ENCODE results near the gene PDPK1. TPM values are rescaled to one million over a fixed set of nuclear protein-coding genes. Genes with fewer than 3 reads are reported as not detected.

The PDPK1 gene
- total RNA-seq, 1 experiment from 2014 or later: 69.8 TPM

DNA sequence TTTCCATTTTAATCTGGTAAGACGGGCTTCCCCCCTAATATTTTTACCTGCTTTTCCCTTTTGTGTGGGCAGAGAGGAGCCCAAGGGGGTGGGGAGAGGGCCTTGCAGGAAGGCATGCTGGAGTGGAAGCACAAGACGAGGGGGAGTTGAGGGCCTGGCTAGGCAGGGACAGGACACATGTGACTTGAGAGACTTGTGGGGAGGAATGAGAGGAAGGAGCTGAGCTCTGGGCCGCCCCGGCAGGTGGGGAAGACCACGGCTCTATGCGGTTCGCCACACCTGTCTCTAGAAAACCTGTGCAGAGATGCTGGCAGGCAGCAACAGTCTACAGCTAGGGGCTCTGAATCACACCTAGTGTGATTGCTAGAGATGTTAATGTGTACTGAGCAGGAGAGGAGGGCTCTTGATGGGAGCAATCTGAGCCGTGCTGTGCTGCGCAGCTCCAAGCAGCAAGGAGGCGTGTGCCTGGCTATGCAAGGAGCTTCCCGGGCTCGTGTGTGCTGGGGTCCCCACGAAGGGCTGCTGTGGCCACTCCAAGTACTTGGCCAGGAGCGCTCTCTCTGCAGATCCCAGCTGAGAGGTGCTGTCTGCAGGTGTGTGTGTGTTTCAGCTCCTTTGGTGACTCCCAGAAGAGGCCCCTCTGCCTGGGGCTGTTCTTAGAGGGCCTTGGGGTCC lies 50.2 kb downstream of the PDPK1 start:
- Mint-ChIP-seq H3K9me3 (ENCODE audit: unreplicated experiment) (no peaks in the 10 kb centered on the region), H3K27ac (ENCODE audit: unreplicated experiment) (no peak overlapping the region), H3K36me3 (ENCODE audit: insufficient read depth, unreplicated experiment) (peaks cover 45% of the 10 kb centered on the region), H3K4me1 (ENCODE audit: low read depth, unreplicated experiment) (no peaks in the 10 kb centered on the region), H3K27me3 (ENCODE audit: insufficient read depth, unreplicated experiment) (no peaks in the 10 kb centered on the region), H3K4me3 (ENCODE audit: unreplicated experiment) (no peak overlapping the region)
- POLR2A ChIA-PET: no interaction called here
- CTCF ChIA-PET: no interaction called here
- no TSS peak for BruUV-seq (replicated peaks)
- Histone ChIP-seq H3K4me3 (ENCODE audit: low read depth, low read length) (no peak overlapping the region), H3K27me3 (replicated peaks; ENCODE audit: control insufficient read depth, insufficient read depth, low read length) (no peaks in the 10 kb centered on the region), H3K9me3 (no peaks in the 10 kb centered on the region), H3K4me1 (no peaks in the 10 kb centered on the region), H3K36me3 (ENCODE audit: control insufficient read depth, insufficient read depth, low read length) (no peaks in the 10 kb centered on the region; the same call in 1 of the 2 replicates)
- TF ChIP-seq, protein P1, sequence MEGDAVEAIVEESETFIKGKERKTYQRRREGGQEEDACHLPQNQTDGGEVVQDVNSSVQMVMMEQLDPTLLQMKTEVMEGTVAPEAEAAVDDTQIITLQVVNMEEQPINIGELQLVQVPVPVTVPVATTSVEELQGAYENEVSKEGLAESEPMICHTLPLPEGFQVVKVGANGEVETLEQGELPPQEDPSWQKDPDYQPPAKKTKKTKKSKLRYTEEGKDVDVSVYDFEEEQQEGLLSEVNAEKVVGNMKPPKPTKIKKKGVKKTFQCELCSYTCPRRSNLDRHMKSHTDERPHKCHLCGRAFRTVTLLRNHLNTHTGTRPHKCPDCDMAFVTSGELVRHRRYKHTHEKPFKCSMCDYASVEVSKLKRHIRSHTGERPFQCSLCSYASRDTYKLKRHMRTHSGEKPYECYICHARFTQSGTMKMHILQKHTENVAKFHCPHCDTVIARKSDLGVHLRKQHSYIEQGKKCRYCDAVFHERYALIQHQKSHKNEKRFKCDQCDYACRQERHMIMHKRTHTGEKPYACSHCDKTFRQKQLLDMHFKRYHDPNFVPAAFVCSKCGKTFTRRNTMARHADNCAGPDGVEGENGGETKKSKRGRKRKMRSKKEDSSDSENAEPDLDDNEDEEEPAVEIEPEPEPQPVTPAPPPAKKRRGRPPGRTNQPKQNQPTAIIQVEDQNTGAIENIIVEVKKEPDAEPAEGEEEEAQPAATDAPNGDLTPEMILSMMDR (IDR thresholded peaks at IDR 0.05; ENCODE audit: insufficient read depth in 1 of 2, low read depth in 1 of 2, low read length in 1 of 2, severe bottlenecking in 1 of 2, unreplicated experiment in 1 of 2): no peak
- intact Hi-C loops (cut with micrococcal nuclease; ENCODE audit: unreplicated experiment): no loop called here
- no peak for DNase-seq

GRCh38 chr16:2591476-2592240 lies 53.8 kb downstream of the PDPK1 start:
- Mint-ChIP-seq H3K4me1 (ENCODE audit: low read depth, unreplicated experiment) (no peaks in the 10 kb centered on the region), H3K27ac (ENCODE audit: unreplicated experiment) (no peak overlapping the region)
- no peaks in the 10 kb centered on the region; the same call in none of the 2 replicates for H3K36me3 ChIP-seq (ENCODE audit: control insufficient read depth, insufficient read depth, low read length)

GRCh38 chr16:2592786-2593185 lies 55.0 kb downstream of the PDPK1 start:
- Mint-ChIP-seq H3K27me3 (ENCODE audit: insufficient read depth, unreplicated experiment) (no peaks in the 10 kb centered on the region), H3K4me3 (ENCODE audit: unreplicated experiment) (no peak overlapping the region), H3K4me1 (ENCODE audit: low read depth, unreplicated experiment) (no peaks in the 10 kb centered on the region), H3K27ac (ENCODE audit: unreplicated experiment) (no peak overlapping the region), H3K36me3 (ENCODE audit: insufficient read depth, unreplicated experiment) (peaks cover 50% of the 10 kb centered on the region), H3K9me3 (ENCODE audit: unreplicated experiment) (no peaks in the 10 kb centered on the region)
- POLR2A ChIA-PET: no interaction called here
- no peaks in the 10 kb centered on the region for H3K27me3 ChIP-seq (replicated peaks; ENCODE audit: control insufficient read depth, insufficient read depth, low read length)
- peaks cover 2% of the 10 kb centered on the region for H3K36me3 ChIP-seq (ENCODE audit: control insufficient read depth, insufficient read depth, low read length)
- no TSS peak for BruUV-seq (replicated peaks)
- intact Hi-C loops (cut with micrococcal nuclease; ENCODE audit: unreplicated experiment): no loop called here
- DNase-seq: no peak
- no peaks in the 10 kb centered on the region for H3K9me3 ChIP-seq
- no peak overlapping the region for H3K4me3 ChIP-seq (ENCODE audit: low read depth, low read length)
- CTCF ChIA-PET: no interaction called here
- H3K4me1 ChIP-seq: no peaks in the 10 kb centered on the region
- TF ChIP-seq, protein P1 (IDR thresholded peaks at IDR 0.05; ENCODE audit: insufficient read depth in 1 of 2, low read depth in 1 of 2, low read length in 1 of 2, severe bottlenecking in 1 of 2, unreplicated experiment in 1 of 2): no peak

More at GRCh38 chr16:2591476-2592240, 53.8 kb downstream of the PDPK1 start:
- DNase-seq: no peak
- TF ChIP-seq, protein P1 (IDR thresholded peaks at IDR 0.05; ENCODE audit: insufficient read depth in 1 of 2, low read depth in 1 of 2, low read length in 1 of 2, severe bottlenecking in 1 of 2, unreplicated experiment in 1 of 2): no peak
- H3K27me3 Mint-ChIP-seq (ENCODE audit: insufficient read depth, unreplicated experiment): no peaks in the 10 kb centered on the region
- H3K27me3 ChIP-seq (replicated peaks; ENCODE audit: control insufficient read depth, insufficient read depth, low read length): no peaks in the 10 kb centered on the region
- H3K4me3 ChIP-seq (ENCODE audit: low read depth, low read length): no peak overlapping the region
- CTCF ChIA-PET: no interaction called here
- POLR2A ChIA-PET: no interaction called here
- H3K9me3 Mint-ChIP-seq (ENCODE audit: unreplicated experiment): no peaks in the 10 kb centered on the region
- no TSS peak for BruUV-seq (replicated peaks)
- H3K36me3 Mint-ChIP-seq (ENCODE audit: insufficient read depth, unreplicated experiment): peaks cover 50% of the 10 kb centered on the region
- no peak overlapping the region for H3K4me3 Mint-ChIP-seq (ENCODE audit: unreplicated experiment)
- no peaks in the 10 kb centered on the region for H3K9me3 ChIP-seq
- H3K4me1 ChIP-seq: no peaks in the 10 kb centered on the region
- intact Hi-C loops (cut with micrococcal nuclease; ENCODE audit: unreplicated experiment): no loop called here

Data from Caco-2 (cell line).